ENCODE results near the gene DYNC2H1.

Gene DYNC2H1

DNA sequence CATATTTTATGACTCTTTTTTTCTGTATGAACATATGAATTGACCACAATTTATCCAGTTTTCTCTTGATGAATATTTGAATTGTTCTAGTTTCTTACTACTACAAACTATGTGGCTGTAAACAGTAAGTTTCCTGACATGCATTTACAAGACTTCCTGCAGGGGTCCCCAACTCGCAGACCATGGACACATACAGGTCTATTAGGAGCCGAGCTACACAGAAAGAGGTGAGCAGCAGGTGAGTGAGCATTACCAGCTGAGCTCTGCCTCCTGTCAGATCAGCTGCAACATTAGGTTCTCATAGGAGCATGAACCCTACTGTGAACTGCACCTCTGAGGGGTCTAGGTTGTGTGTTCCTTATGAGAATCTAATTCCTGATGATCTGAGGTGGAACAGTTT lies 379.4 kb downstream of the DYNC2H1 start:
- no peak overlapping the region for H3K27ac ChIP-seq (ENCODE audit: extremely low read depth, low read depth, low read length)
- ChIA-PET CTCF (no interaction called here), POLR2A (no interaction called here)
- H3K4me3 ChIP-seq (ENCODE audit: low read depth, low read length): no peak overlapping the region
- H3K4me1 ChIP-seq (ENCODE audit: control insufficient read depth, insufficient read depth, low read length): no peaks in the 10 kb centered on the region
- no peak for TF ChIP-seq ZNF624 (tag by site-specific recombination; IDR thresholded peaks at IDR 0.05)
- no peaks in the 10 kb centered on the region for H3K36me3 ChIP-seq (ENCODE audit: control insufficient read depth in 2 of 2, insufficient read depth in 1 of 2, low read length in 2 of 2)
- no peaks in the 10 kb centered on the region for H3K9me3 ChIP-seq (ENCODE audit: control insufficient read depth, insufficient read depth, low read depth, low read length)

DNA sequence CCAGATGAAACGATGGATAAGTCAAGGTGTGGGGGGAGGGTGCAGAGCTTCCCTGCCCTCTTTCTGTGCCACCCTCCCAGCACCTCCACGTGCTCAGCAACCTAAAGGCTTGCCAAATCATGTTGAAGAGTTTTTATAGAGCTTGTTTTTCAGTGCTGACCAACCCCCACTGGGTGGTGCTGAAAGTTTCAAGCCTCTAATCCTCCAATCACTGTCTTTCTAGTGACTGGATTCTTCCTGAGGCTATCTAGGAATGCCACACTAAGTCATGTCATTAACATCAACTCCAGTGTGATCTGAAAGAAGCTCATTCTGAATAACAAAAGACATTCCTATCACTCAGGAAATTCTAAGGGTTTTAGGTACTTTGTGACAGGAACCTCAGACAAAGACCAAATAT lies 382.6 kb downstream of the DYNC2H1 start:
- no peaks in the 10 kb centered on the region for H3K9me3 ChIP-seq (ENCODE audit: control insufficient read depth, insufficient read depth, low read depth, low read length)
- CTCF ChIA-PET: interaction anchor here (0.6 to 0.7 kb wide), 3 partner anchors 44 to 122 kb away, joined by 3 to 4 read pairs (median 3); no protein-coding TSS in a partner anchor
- TF ChIP-seq ZNF560 (tag by site-specific recombination; IDR thresholded peaks at IDR 0.05; ENCODE audit: borderline replicate concordance): no peak
- no peak for TF ChIP-seq ZNF121 (tag by site-specific recombination; IDR thresholded peaks at IDR 0.05)
- no peak for TF ChIP-seq ZNF514 (tag by site-specific recombination; IDR thresholded peaks at IDR 0.05)
- H3K27ac ChIP-seq (ENCODE audit: extremely low read depth, low read depth, low read length): no peak overlapping the region
- H3K4me1 ChIP-seq (ENCODE audit: control insufficient read depth, insufficient read depth, low read length): no peaks in the 10 kb centered on the region
- no peaks in the 10 kb centered on the region for H3K36me3 ChIP-seq (ENCODE audit: control insufficient read depth in 2 of 2, insufficient read depth in 1 of 2, low read length in 2 of 2)
- POLR2A ChIA-PET: no interaction called here
- H3K4me3 ChIP-seq (ENCODE audit: low read depth, low read length): no peak overlapping the region

DNA sequence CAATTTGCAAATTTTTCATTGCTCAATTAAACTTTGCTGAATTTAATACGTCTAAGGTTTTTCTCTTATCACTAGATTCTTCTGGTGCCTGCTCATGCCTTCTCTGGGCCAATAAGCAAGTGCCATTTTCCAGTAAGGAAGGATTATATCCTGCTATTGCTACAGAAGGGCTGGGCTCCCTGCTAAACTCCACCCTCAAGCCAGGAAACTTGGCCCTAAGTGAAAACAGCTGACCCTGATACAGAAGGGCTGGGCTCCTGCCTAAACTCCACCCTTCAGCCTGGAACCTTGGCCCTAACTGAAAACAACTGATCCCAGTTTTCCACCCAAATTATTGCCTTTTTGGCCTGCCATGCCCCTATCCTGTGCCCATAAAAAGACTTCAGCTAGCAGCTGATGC lies 385.3 kb downstream of the DYNC2H1 start:
- CTCF ChIA-PET: no interaction called here
- no peak overlapping the region for H3K27ac ChIP-seq (ENCODE audit: extremely low read depth, low read depth, low read length)
- TF ChIP-seq ZNF426 (tag by site-specific recombination; IDR thresholded peaks at IDR 0.05): no peak
- no peak for TF ChIP-seq BCL11A (tag by site-specific recombination; IDR thresholded peaks at IDR 0.05; ENCODE audit: low read depth)
- TF ChIP-seq ZNF155 (tag by site-specific recombination; IDR thresholded peaks at IDR 0.05): no peak
- no peak for TF ChIP-seq ZNF391 (tag by site-specific recombination; IDR thresholded peaks at IDR 0.05; ENCODE audit: borderline replicate concordance, low read depth)
- TF ChIP-seq ZNF2 (tag by site-specific recombination; IDR thresholded peaks at IDR 0.05): no peak
- TF ChIP-seq KLF8 (tag by site-specific recombination; IDR thresholded peaks at IDR 0.05): no peak
- TF ChIP-seq SALL2 (tag by site-specific recombination; IDR thresholded peaks at IDR 0.05; ENCODE audit: borderline replicate concordance): no peak
- TF ChIP-seq ZFP3 (tag by site-specific recombination; IDR thresholded peaks at IDR 0.05; ENCODE audit: low read depth): no peak
- no peak for TF ChIP-seq MZF1 (tag by site-specific recombination; IDR thresholded peaks at IDR 0.05; ENCODE audit: borderline replicate concordance)
- TF ChIP-seq, protein P1, sequence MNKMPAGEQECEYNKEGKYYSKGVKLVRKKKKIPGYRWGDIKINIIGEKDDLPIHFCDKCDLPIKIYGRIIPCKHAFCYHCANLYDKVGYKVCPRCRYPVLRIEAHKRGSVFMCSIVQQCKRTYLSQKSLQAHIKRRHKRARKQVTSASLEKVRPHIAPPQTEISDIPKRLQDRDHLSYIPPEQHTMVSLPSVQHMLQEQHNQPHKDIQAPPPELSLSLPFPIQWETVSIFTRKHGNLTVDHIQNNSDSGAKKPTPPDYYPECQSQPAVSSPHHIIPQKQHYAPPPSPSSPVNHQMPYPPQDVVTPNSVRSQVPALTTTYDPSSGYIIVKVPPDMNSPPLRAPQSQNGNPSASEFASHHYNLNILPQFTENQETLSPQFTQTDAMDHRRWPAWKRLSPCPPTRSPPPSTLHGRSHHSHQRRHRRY (tag by site-specific recombination; IDR thresholded peaks at IDR 0.05): no peak
- TF ChIP-seq, protein P2, sequence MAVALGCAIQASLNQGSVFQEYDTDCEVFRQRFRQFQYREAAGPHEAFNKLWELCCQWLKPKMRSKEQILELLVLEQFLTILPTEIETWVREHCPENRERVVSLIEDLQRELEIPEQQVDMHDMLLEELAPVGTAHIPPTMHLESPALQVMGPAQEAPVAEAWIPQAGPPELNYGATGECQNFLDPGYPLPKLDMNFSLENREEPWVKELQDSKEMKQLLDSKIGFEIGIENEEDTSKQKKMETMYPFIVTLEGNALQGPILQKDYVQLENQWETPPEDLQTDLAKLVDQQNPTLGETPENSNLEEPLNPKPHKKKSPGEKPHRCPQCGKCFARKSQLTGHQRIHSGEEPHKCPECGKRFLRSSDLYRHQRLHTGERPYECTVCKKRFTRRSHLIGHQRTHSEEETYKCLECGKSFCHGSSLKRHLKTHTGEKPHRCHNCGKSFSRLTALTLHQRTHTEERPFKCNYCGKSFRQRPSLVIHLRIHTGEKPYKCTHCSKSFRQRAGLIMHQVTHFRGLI (tag by site-specific recombination; IDR thresholded peaks at IDR 0.05): no peak
- no peak for TF ChIP-seq ZNF121 (tag by site-specific recombination; IDR thresholded peaks at IDR 0.05)
- no peak for TF ChIP-seq ZNF544 (tag by site-specific recombination; IDR thresholded peaks at IDR 0.05)
- TF ChIP-seq, protein P3, sequence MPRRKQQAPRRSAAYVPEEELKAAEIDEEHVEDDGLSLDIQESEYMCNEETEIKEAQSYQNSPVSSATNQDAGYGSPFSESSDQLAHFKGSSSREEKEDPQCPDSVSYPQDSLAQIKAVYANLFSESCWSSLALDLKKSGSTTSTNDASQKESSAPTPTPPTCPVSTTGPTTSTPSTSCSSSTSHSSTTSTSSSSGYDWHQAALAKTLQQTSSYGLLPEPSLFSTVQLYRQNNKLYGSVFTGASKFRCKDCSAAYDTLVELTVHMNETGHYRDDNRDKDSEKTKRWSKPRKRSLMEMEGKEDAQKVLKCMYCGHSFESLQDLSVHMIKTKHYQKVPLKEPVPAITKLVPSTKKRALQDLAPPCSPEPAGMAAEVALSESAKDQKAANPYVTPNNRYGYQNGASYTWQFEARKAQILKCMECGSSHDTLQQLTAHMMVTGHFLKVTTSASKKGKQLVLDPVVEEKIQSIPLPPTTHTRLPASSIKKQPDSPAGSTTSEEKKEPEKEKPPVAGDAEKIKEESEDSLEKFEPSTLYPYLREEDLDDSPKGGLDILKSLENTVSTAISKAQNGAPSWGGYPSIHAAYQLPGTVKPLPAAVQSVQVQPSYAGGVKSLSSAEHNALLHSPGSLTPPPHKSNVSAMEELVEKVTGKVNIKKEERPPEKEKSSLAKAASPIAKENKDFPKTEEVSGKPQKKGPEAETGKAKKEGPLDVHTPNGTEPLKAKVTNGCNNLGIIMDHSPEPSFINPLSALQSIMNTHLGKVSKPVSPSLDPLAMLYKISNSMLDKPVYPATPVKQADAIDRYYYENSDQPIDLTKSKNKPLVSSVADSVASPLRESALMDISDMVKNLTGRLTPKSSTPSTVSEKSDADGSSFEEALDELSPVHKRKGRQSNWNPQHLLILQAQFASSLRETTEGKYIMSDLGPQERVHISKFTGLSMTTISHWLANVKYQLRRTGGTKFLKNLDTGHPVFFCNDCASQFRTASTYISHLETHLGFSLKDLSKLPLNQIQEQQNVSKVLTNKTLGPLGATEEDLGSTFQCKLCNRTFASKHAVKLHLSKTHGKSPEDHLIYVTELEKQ (tag by site-specific recombination; IDR thresholded peaks at IDR 0.05; ENCODE audit: borderline replicate concordance): no peak
- TF ChIP-seq, protein P4, sequence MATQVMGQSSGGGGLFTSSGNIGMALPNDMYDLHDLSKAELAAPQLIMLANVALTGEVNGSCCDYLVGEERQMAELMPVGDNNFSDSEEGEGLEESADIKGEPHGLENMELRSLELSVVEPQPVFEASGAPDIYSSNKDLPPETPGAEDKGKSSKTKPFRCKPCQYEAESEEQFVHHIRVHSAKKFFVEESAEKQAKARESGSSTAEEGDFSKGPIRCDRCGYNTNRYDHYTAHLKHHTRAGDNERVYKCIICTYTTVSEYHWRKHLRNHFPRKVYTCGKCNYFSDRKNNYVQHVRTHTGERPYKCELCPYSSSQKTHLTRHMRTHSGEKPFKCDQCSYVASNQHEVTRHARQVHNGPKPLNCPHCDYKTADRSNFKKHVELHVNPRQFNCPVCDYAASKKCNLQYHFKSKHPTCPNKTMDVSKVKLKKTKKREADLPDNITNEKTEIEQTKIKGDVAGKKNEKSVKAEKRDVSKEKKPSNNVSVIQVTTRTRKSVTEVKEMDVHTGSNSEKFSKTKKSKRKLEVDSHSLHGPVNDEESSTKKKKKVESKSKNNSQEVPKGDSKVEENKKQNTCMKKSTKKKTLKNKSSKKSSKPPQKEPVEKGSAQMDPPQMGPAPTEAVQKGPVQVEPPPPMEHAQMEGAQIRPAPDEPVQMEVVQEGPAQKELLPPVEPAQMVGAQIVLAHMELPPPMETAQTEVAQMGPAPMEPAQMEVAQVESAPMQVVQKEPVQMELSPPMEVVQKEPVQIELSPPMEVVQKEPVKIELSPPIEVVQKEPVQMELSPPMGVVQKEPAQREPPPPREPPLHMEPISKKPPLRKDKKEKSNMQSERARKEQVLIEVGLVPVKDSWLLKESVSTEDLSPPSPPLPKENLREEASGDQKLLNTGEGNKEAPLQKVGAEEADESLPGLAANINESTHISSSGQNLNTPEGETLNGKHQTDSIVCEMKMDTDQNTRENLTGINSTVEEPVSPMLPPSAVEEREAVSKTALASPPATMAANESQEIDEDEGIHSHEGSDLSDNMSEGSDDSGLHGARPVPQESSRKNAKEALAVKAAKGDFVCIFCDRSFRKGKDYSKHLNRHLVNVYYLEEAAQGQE (tag by site-specific recombination; IDR thresholded peaks at IDR 0.05): no peak
- TF ChIP-seq ZNF239 (tag by site-specific recombination; IDR thresholded peaks at IDR 0.05): no peak
- no peak for TF ChIP-seq ZNF501 (tag by site-specific recombination; IDR thresholded peaks at IDR 0.05)
- no peak for TF ChIP-seq ZNF416 (tag by site-specific recombination; IDR thresholded peaks at IDR 0.05)
- no peak for TF ChIP-seq ZXDB (tag by site-specific recombination; IDR thresholded peaks at IDR 0.05)
- TF ChIP-seq ZBTB21 (tag by site-specific recombination; IDR thresholded peaks at IDR 0.05): no peak

More for the DNA sequence above, 385.3 kb downstream of the DYNC2H1 start:
- no peaks in the 10 kb centered on the region for H3K9me3 ChIP-seq (ENCODE audit: control insufficient read depth, insufficient read depth, low read depth, low read length)
- H3K4me1 ChIP-seq (ENCODE audit: control insufficient read depth, insufficient read depth, low read length): no peaks in the 10 kb centered on the region
- no peaks in the 10 kb centered on the region for H3K36me3 ChIP-seq (ENCODE audit: control insufficient read depth in 2 of 2, insufficient read depth in 1 of 2, low read length in 2 of 2)
- POLR2A ChIA-PET: no interaction called here
- no peak overlapping the region for H3K4me3 ChIP-seq (ENCODE audit: low read depth, low read length)
